Measurements from ENCODE around the gene RPL28.
"Not testable (repeated sequence)": the region's sequence is repeated elsewhere in the genome, so short reads cannot be mapped to it uniquely, and the experiment has no call there.

Gene RPL28

GRCh38 chr19:55390461-55390880, 4.7 kb downstream of the RPL28 start:
- Histone ChIP-seq H3K36me3 (ENCODE audit: insufficient read depth, low read length) (peaks cover 12% of the 10 kb centered on the region), H3K9ac (ENCODE audit: low read depth, low read length) (no peak overlapping the region), H3K4me1 (ENCODE audit: insufficient read depth, low read length) (peaks cover 24% of the 10 kb centered on the region), H3K9me3 (ENCODE audit: control insufficient read depth, insufficient read depth, low read length) (no peaks in the 10 kb centered on the region)

- Histone ChIP-seq H3K9ac (ENCODE audit: low read depth, low read length) (no peak overlapping the region), H3K4me1 (ENCODE audit: insufficient read depth, low read length) (peaks cover 24% of the 10 kb centered on the region), H3K36me3 (ENCODE audit: insufficient read depth, low read length) (peaks cover 12% of the 10 kb centered on the region), H3K9me3 (ENCODE audit: control insufficient read depth, insufficient read depth, low read length) (no peaks in the 10 kb centered on the region)
These were observed 5.5 kb downstream of the RPL28 start for GRCh38 chr19:55391191-55391670.

GRCh38 chr19:55391702-55392615, 6.2 kb downstream of the RPL28 start:
- H3K9ac ChIP-seq (ENCODE audit: low read depth, low read length): no peak overlapping the region; the same call in 1 of the 2 replicates
- peaks cover 24% of the 10 kb centered on the region for H3K4me1 ChIP-seq (ENCODE audit: insufficient read depth, low read length)
- peaks cover 5% of the 10 kb centered on the region for H3K36me3 ChIP-seq (ENCODE audit: insufficient read depth, low read length)
- no peaks in the 10 kb centered on the region for H3K9me3 ChIP-seq (ENCODE audit: control insufficient read depth, insufficient read depth, low read length)

GRCh38 chr19:55392820-55393761, 7.4 kb downstream of the RPL28 start:
- H3K36me3 ChIP-seq (ENCODE audit: insufficient read depth, low read length): peaks cover 4% of the 10 kb centered on the region; the same call in 1 of the 2 replicates
- peaks cover 19% of the 10 kb centered on the region for H3K4me1 ChIP-seq (ENCODE audit: insufficient read depth, low read length)
- H3K9me3 ChIP-seq (ENCODE audit: control insufficient read depth, insufficient read depth, low read length): no peaks in the 10 kb centered on the region
- H3K9ac ChIP-seq (ENCODE audit: low read depth, low read length): no peak overlapping the region; the same call in none of the 2 replicates

GRCh38 chr19:55398200-55398925, 12.6 kb downstream of the RPL28 start:
- Histone ChIP-seq H3K36me3 (ENCODE audit: insufficient read depth, low read length) (peaks cover 21% of the 10 kb centered on the region), H3K4me1 (ENCODE audit: insufficient read depth, low read length) (peaks cover under 1% of the 10 kb centered on the region; the same call in 1 of the 2 replicates), H3K9ac (ENCODE audit: low read depth, low read length) (no peak overlapping the region), H3K9me3 (ENCODE audit: control insufficient read depth, insufficient read depth, low read length) (no peaks in the 10 kb centered on the region)

GRCh38 chr19:55400281-55401087, 14.8 kb downstream of the RPL28 start:
- Histone ChIP-seq H3K36me3 (ENCODE audit: insufficient read depth, low read length) (peaks cover 33% of the 10 kb centered on the region), H3K4me1 (ENCODE audit: insufficient read depth, low read length) (peaks cover under 1% of the 10 kb centered on the region; the same call in 1 of the 2 replicates), H3K9me3 (ENCODE audit: control insufficient read depth, insufficient read depth, low read length) (no peaks in the 10 kb centered on the region), H3K9ac (ENCODE audit: low read depth, low read length) (no peak overlapping the region)

GRCh38 chr19:55401390-55401789, 15.7 kb downstream of the RPL28 start:
- peaks cover 42% of the 10 kb centered on the region for H3K36me3 ChIP-seq (ENCODE audit: insufficient read depth, low read length)
- H3K4me1 ChIP-seq (ENCODE audit: insufficient read depth, low read length); H3K9ac ChIP-seq (ENCODE audit: low read depth, low read length); H3K9me3 ChIP-seq (ENCODE audit: control insufficient read depth, insufficient read depth, low read length): not testable (repeated sequence)

GRCh38 chr19:55402509-55402908, 16.8 kb downstream of the RPL28 start:
- no peaks in the 10 kb centered on the region for H3K9me3 ChIP-seq (ENCODE audit: control insufficient read depth, insufficient read depth, low read length)
- no peak overlapping the region for H3K9ac ChIP-seq (ENCODE audit: low read depth, low read length)
- peaks cover 10% of the 10 kb centered on the region; the same call in 1 of the 2 replicates for H3K4me1 ChIP-seq (ENCODE audit: insufficient read depth, low read length)
- peaks cover 46% of the 10 kb centered on the region for H3K36me3 ChIP-seq (ENCODE audit: insufficient read depth, low read length)

GRCh38 chr19:55405638-55406037, 19.9 kb downstream of the RPL28 start:
- 0 out of 2 replicates have a peak, but pooled peaks cover 4% of the 10 kb centered on the region for H3K9me3 ChIP-seq (ENCODE audit: control insufficient read depth, insufficient read depth, low read length)
- H3K4me1 ChIP-seq (ENCODE audit: insufficient read depth, low read length): peaks cover 10% of the 10 kb centered on the region; the same call in 1 of the 2 replicates
- peak overlapping the region; percentile 94; the same call in 1 of the 2 replicates for H3K9ac ChIP-seq (ENCODE audit: low read depth, low read length)
- H3K36me3 ChIP-seq (ENCODE audit: insufficient read depth, low read length): peaks cover 43% of the 10 kb centered on the region

GRCh38 chr19:55406091-55406825, 20.5 kb downstream of the RPL28 start:
- 0 out of 2 replicates have a peak, but pooled peaks cover 4% of the 10 kb centered on the region for H3K9me3 ChIP-seq (ENCODE audit: control insufficient read depth, insufficient read depth, low read length)
- peak overlapping the region; percentile 94; the same call in 1 of the 2 replicates for H3K9ac ChIP-seq (ENCODE audit: low read depth, low read length)
- H3K36me3 ChIP-seq (ENCODE audit: insufficient read depth, low read length): peaks cover 40% of the 10 kb centered on the region
- H3K4me1 ChIP-seq (ENCODE audit: insufficient read depth, low read length): peaks cover 10% of the 10 kb centered on the region; the same call in 1 of the 2 replicates

- Histone ChIP-seq H3K36me3 (ENCODE audit: insufficient read depth, low read length) (peaks cover 38% of the 10 kb centered on the region), H3K4me1 (ENCODE audit: insufficient read depth, low read length) (peaks cover 10% of the 10 kb centered on the region; the same call in 1 of the 2 replicates), H3K9ac (ENCODE audit: low read depth, low read length) (peak overlapping the region; percentile 94), H3K9me3 (ENCODE audit: control insufficient read depth, insufficient read depth, low read length) (0 out of 2 replicates have a peak, but pooled peaks cover 4% of the 10 kb centered on the region)
These were observed 21.3 kb downstream of the RPL28 start for GRCh38 chr19:55406826-55407549.

GRCh38 chr19:55407550-55407799, 21.7 kb downstream of the RPL28 start, which contains the start of gene UBE2S:
TSS of gene UBE2S (minus strand) at chr19:55407788. CDS start at chr19:55407589, 199 bp downstream.
- H3K4me1 ChIP-seq (ENCODE audit: insufficient read depth, low read length): peaks cover 10% of the 10 kb centered on the region; the same call in 1 of the 2 replicates
- peaks cover 33% of the 10 kb centered on the region for H3K36me3 ChIP-seq (ENCODE audit: insufficient read depth, low read length)

More at GRCh38 chr19:55407550-55407799, 21.7 kb downstream of the RPL28 start, which contains the start of gene UBE2S:
- H3K9me3 ChIP-seq (ENCODE audit: control insufficient read depth, insufficient read depth, low read length): not testable (repeated sequence)
- peak within 1 kb of the TSS; percentile 94 for H3K9ac ChIP-seq (ENCODE audit: low read depth, low read length)
